OCI-LY1 (cell line): Measurements from ENCODE around the gene C2orf68.
"Not testable (repeated sequence)": the region's sequence is repeated elsewhere in the genome, so short reads cannot be mapped to it uniquely, and the experiment has no call there.

Experiments
- H2AFZ ChIP-seq: fragments of 200-600 bp; sonication (generic), shearing (Covaris generic); 2 replicates; pipeline ENCODE4 v1.6.0; 2014; ENCODE audit warnings: antibody characterized with exemption, mild to moderate bottlenecking, low read length
- H3F3A ChIP-seq: fragments of 200-600 bp; sonication (generic), shearing (Covaris generic); 2 replicates; pipeline ENCODE4 v1.6.0; 2014; ENCODE audit warnings: mild to moderate bottlenecking, antibody characterized with exemption, low read length, moderate library complexity; ENCODE audit not compliant: insufficient read depth
- H3K27ac ChIP-seq: fragments of 200-600 bp; sonication (generic); 2 replicates; pipeline ENCODE4 v1.5.1; 2014; ENCODE audit warnings: low read length, mixed run types, mild to moderate bottlenecking, low read depth; ENCODE audit not compliant: poor library complexity, severe bottlenecking
- H3K27me3 ChIP-seq: fragments of 200-600 bp; sonication (generic); 2 replicates; pipeline ENCODE4 v1.6.0; 2014; ENCODE audit warnings: antibody characterized with exemption, mild to moderate bottlenecking, low read length, moderate library complexity; ENCODE audit not compliant: insufficient read depth
- H3K36me3 ChIP-seq: fragments of 200-600 bp; sonication (generic); 2 replicates; pipeline ENCODE4 v1.6.1; 2014; ENCODE audit warnings: mild to moderate bottlenecking, antibody characterized with exemption, low read length, moderate library complexity, mixed read lengths; ENCODE audit not compliant: insufficient read depth
- H3K4me1 ChIP-seq: fragments of 200-600 bp; sonication (generic); 2 replicates; pipeline ENCODE4 v1.5.1; 2014; ENCODE audit warnings: mild to moderate bottlenecking, low read length, moderate library complexity; ENCODE audit not compliant: insufficient read depth, severe bottlenecking
- H3K4me2 ChIP-seq: fragments of 200-600 bp; sonication (generic), shearing (Covaris generic); 2 replicates; pipeline ENCODE4 v1.6.1; 2014; ENCODE audit warnings: low read length
- H3K4me3 ChIP-seq: fragments of 200-600 bp; sonication (generic); 2 replicates; pipeline ENCODE4 v1.5.1; 2014; ENCODE audit warnings: low read length, low read depth, mild to moderate bottlenecking, mixed read lengths; ENCODE audit not compliant: poor library complexity, severe bottlenecking
- H3K79me2 ChIP-seq: fragments of 200-600 bp; shearing (Covaris generic); 2 replicates; pipeline ENCODE4 v1.6.1; 2016; ENCODE audit warnings: mixed run types, low read length, mixed read lengths; ENCODE audit not compliant: insufficient read depth
- H3K9ac ChIP-seq: fragments of 200-600 bp; sonication (generic), shearing (Covaris generic); 2 replicates; pipeline ENCODE4 v1.6.1; 2014; ENCODE audit warnings: mild to moderate bottlenecking, low read length, mixed read lengths
- H3K9me2 ChIP-seq: fragments of 200-600 bp; sonication (generic), shearing (Covaris generic); 2 replicates; pipeline ENCODE4 v1.6.1; 2014; ENCODE audit warnings: low read depth, mild to moderate bottlenecking, low read length, mixed read lengths
- H3K9me3 ChIP-seq: fragments of 200-600 bp; shearing (Covaris generic); 2 replicates; pipeline ENCODE4 v1.6.1; 2014; ENCODE audit warnings: low read length, mixed read lengths
- H4K20me1 ChIP-seq: fragments of 200-600 bp; sonication (generic), shearing (Covaris generic); 2 replicates; pipeline ENCODE4 v1.6.0; 2016; ENCODE audit warnings: mild to moderate bottlenecking, low read length; ENCODE audit not compliant: insufficient read depth
- CTCF ChIP-seq: fragments of 200-600 bp; sonication (generic), shearing (Covaris generic); IDR thresholded peaks from 2 replicates; pipeline ENCODE4 v1.5.1; 2017; ENCODE audit warnings: mild to moderate bottlenecking, antibody characterized with exemption, low read length, moderate library complexity, mixed read lengths
- EZH2 ChIP-seq: fragments of 200-600 bp; sonication (generic), shearing (Covaris generic); IDR thresholded peaks from 2 replicates; pipeline ENCODE4 v1.8.0; 2017; ENCODE audit warnings: borderline replicate concordance, mixed run types, mild to moderate bottlenecking, antibody characterized with exemption, low read length, moderate library complexity, mixed read lengths

The C2orf68 gene

GRCh38 chr2:85659324-85659981, 47.6 kb upstream of the C2orf68 start:
- no peak overlapping the region for H3K9ac ChIP-seq

GRCh38 chr2:85657399-85657798, 45.5 kb upstream of the C2orf68 start:
- H3K27me3 ChIP-seq, H3K9ac ChIP-seq, H3F3A ChIP-seq, H4K20me1 ChIP-seq, H3K9me2 ChIP-seq, H3K4me2 ChIP-seq, H3K4me3 ChIP-seq, H3K4me1 ChIP-seq, H3K27ac ChIP-seq, H2AFZ ChIP-seq, H3K79me2 ChIP-seq, H3K9me3 ChIP-seq: not testable (repeated sequence)
- H3K36me3 ChIP-seq = peaks cover 33% of the 10 kb centered on the region

More at GRCh38 chr2:85659324-85659981, 47.6 kb upstream of the C2orf68 start:
- no peaks in the 10 kb centered on the region for H3F3A ChIP-seq
- no peak overlapping the region for H3K4me3 ChIP-seq
- H3K4me1 ChIP-seq = no peaks in the 10 kb centered on the region
- TF ChIP-seq CTCF = no peak
- no peak for TF ChIP-seq EZH2
- H3K27ac ChIP-seq = no peak overlapping the region
- H3K9me2 ChIP-seq = no peaks in the 10 kb centered on the region
- H3K4me2 ChIP-seq = no peak overlapping the region
- peaks cover 15% of the 10 kb centered on the region; the same call in 1 of the 2 replicates for H3K36me3 ChIP-seq
- H4K20me1 ChIP-seq = no peaks in the 10 kb centered on the region
- H3K9me3 ChIP-seq = no peaks in the 10 kb centered on the region
- H2AFZ ChIP-seq = no peak overlapping the region
- H3K79me2 ChIP-seq = no peaks in the 10 kb centered on the region
- H3K27me3 ChIP-seq = no peaks in the 10 kb centered on the region

- H3K27me3 ChIP-seq = no peaks in the 10 kb centered on the region
- no peak overlapping the region for H3K9ac ChIP-seq
- TF ChIP-seq CTCF (no peak), EZH2 (no peak)
- no peak overlapping the region for H3K27ac ChIP-seq
- H3K9me3 ChIP-seq = no peaks in the 10 kb centered on the region
- no peaks in the 10 kb centered on the region for H3F3A ChIP-seq
- no peak overlapping the region for H2AFZ ChIP-seq
- H4K20me1 ChIP-seq = no peaks in the 10 kb centered on the region
- no peaks in the 10 kb centered on the region for H3K9me2 ChIP-seq
- no peak overlapping the region for H3K4me3 ChIP-seq
- H3K4me2 ChIP-seq = no peak overlapping the region
- no peaks in the 10 kb centered on the region for H3K79me2 ChIP-seq
- H3K4me1 ChIP-seq = no peaks in the 10 kb centered on the region
- peaks cover 41% of the 10 kb centered on the region for H3K36me3 ChIP-seq
Observed at GRCh38 chr2:85656468-85656867, 44.6 kb upstream of the C2orf68 start.

- TF ChIP-seq EZH2 (no peak), CTCF (no peak)
- no peaks in the 10 kb centered on the region for H4K20me1 ChIP-seq
- no peak overlapping the region for H3K27ac ChIP-seq
- no peaks in the 10 kb centered on the region for H3K4me1 ChIP-seq
- H3K79me2 ChIP-seq = no peaks in the 10 kb centered on the region
- H3K9me2 ChIP-seq = no peaks in the 10 kb centered on the region
- H3K27me3 ChIP-seq = no peaks in the 10 kb centered on the region
- H3K36me3 ChIP-seq = peaks cover 46% of the 10 kb centered on the region
- no peak overlapping the region for H3K4me2 ChIP-seq
- H3K4me3 ChIP-seq = no peak overlapping the region
- no peaks in the 10 kb centered on the region for H3F3A ChIP-seq
- H2AFZ ChIP-seq = no peak overlapping the region
- no peaks in the 10 kb centered on the region for H3K9me3 ChIP-seq
- no peak overlapping the region for H3K9ac ChIP-seq
Observed at GRCh38 chr2:85655961-85656417, 44.1 kb upstream of the C2orf68 start.
